H1 (cell line): ENCODE data around the gene C9orf50. TPM values are rescaled to one million over a fixed set of nuclear protein-coding genes. Genes with fewer than 3 reads are reported as not detected.
A peak's percentile ranks its signal among the peaks of the same experiment; 100 is the strongest.

Experiments
- CTCF ChIA-PET: fragments of 300-600 bp; sonication (Branson Sonifier 250); formaldehyde crosslinking; loops from one replicate; lab custom pipeline; 2021; ENCODE audit not compliant: partially characterized antibody; lab: Charles Lee
- POLR2A ChIA-PET: fragments of 300-600 bp; sonication (Branson Sonifier 250); formaldehyde crosslinking; loops from one replicate; lab custom pipeline; 2021; ENCODE audit warnings: inconsistent platforms; ENCODE audit not compliant: partially characterized antibody; lab: Charles Lee
- DNase-seq, 2 experiments: peaks; one replicate each; pipeline versions ENCODE4 v3.0.0 to v3.0.0-alpha.2; 2010 to 2022; ENCODE audit warnings: low spot score in 2 of 2, low read depth in 1 of 2, mixed read lengths in 1 of 2
- FAIRE-seq: peaks from 2 replicates; lab custom pipeline; 2011; peaks lifted over from hg19 to GRCh38; lab: Jason Lieb, UNC
- H2AFZ ChIP-seq: 2 replicates; pipeline ENCODE4 v1.8.1; 2012; ENCODE audit warnings: low read length, inconsistent platforms
- H2AK5ac ChIP-seq: 2 replicates; pipeline ENCODE4 v1.6.1; 2013; ENCODE audit warnings: low read depth, low read length
- H2BK120ac ChIP-seq: replicated peaks from 2 replicates; pipeline ENCODE3; 2013; ENCODE audit warnings: low read depth, low read length, inconsistent platforms
- H2BK12ac ChIP-seq: 2 replicates; pipeline ENCODE4 v1.6.1; 2013; ENCODE audit warnings: low read depth, low read length
- H2BK15ac ChIP-seq: 2 replicates; pipeline ENCODE4 v1.6.1; 2013; ENCODE audit warnings: low read length
- H2BK20ac ChIP-seq: 2 replicates; pipeline ENCODE4 v1.6.1; 2013; ENCODE audit warnings: low read length
- H2BK5ac ChIP-seq: 2 replicates; pipeline ENCODE4 v1.6.1; 2013; ENCODE audit warnings: low read depth, low read length
- H3K14ac ChIP-seq: 2 replicates; pipeline ENCODE4 v1.6.1; 2013; ENCODE audit warnings: inconsistent platforms; ENCODE audit not compliant: insufficient read length
- H3K18ac ChIP-seq: 2 replicates; pipeline ENCODE4 v1.6.1; 2013; ENCODE audit warnings: low read length; ENCODE audit errors: extremely low read depth
- H3K23ac ChIP-seq: 2 replicates; pipeline ENCODE4 v1.6.1; 2013; ENCODE audit warnings: inconsistent platforms; ENCODE audit not compliant: insufficient read length
- H3K23me2 ChIP-seq: 2 replicates; pipeline ENCODE4 v1.6.1; 2013; ENCODE audit warnings: low read depth, low read length
- H3K27ac ChIP-seq: 2 replicates; pipeline ENCODE4 v1.6.1; 2011; ENCODE audit warnings: low read depth, low read length, inconsistent platforms
- H3K27me3 ChIP-seq, 4 experiments: replicated peaks in 1 of 4; 1 replicate in 1 of 4; 2 replicates in 3 of 4; pipeline versions ENCODE4 v1.6.1 to v1.8.1; 2011 to 2013; ENCODE audit warnings: low read length in 3 of 4, mild to moderate bottlenecking in 3 of 4, inconsistent platforms in 2 of 4, mixed read lengths in 2 of 4, moderate library complexity in 1 of 4; ENCODE audit not compliant: control insufficient read depth in 3 of 4, insufficient read depth in 3 of 4; ENCODE audit errors: extremely low read depth in 1 of 4
- H3K36me3 ChIP-seq, 4 experiments: 2 replicates each; pipeline versions ENCODE4 v1.6.1 to v1.8.1; 2011 to 2013; ENCODE audit warnings: mild to moderate bottlenecking in 4 of 4, low read length in 3 of 4, moderate library complexity in 2 of 4, control low read depth in 1 of 4, inconsistent platforms in 1 of 4; ENCODE audit not compliant: insufficient read depth in 4 of 4, control insufficient read depth in 2 of 4
- H3K4ac ChIP-seq: replicated peaks from 2 replicates; pipeline ENCODE3; 2013; ENCODE audit warnings: low read length, low read depth, mixed read lengths, inconsistent platforms; ENCODE audit not compliant: insufficient read length
- H3K4me1 ChIP-seq, 4 experiments: replicated peaks in 1 of 4; 1 replicate in 1 of 4; 2 replicates in 3 of 4; pipeline versions ENCODE4 v1.6.1 to v1.8.1; 2011 to 2013; ENCODE audit warnings: low read length in 3 of 4, inconsistent platforms in 2 of 4, mixed read lengths in 1 of 4; ENCODE audit not compliant: insufficient read depth in 4 of 4, control insufficient read depth in 3 of 4
- H3K4me2 ChIP-seq, 2 experiments: 2 replicates each; pipeline versions ENCODE4 v1.6.1 to v1.8.1; 2011 to 2013; ENCODE audit warnings: low read depth in 2 of 2, low read length in 2 of 2, control low read depth in 1 of 2, inconsistent platforms in 1 of 2, mild to moderate bottlenecking in 1 of 2; ENCODE audit not compliant: insufficient read depth in 1 of 2
- H3K4me3 ChIP-seq, 4 experiments: fragments of 200-600, 300-600 bp in 1 of 4; sonication (generic), shearing (Covaris generic), sonication (Bioruptor Twin) in 1 of 4; 2 replicates each; pipeline versions ENCODE4 v1.5.1 to v1.8.1; 2011 to 2016; ENCODE audit warnings: low read length in 4 of 4, low read depth in 3 of 4, control low read depth in 2 of 4, inconsistent platforms in 2 of 4, mild to moderate bottlenecking in 2 of 4, mixed read lengths in 1 of 4, moderate library complexity in 1 of 4; ENCODE audit not compliant: insufficient read depth in 2 of 4; ENCODE audit errors: extremely low read depth in 1 of 4
- H3K56ac ChIP-seq: replicated peaks from 2 replicates; pipeline ENCODE3; 2013; ENCODE audit warnings: low read depth, mild to moderate bottlenecking, mixed read lengths, low read length, inconsistent platforms; ENCODE audit not compliant: insufficient read length
- H3K79me1 ChIP-seq: 2 replicates; pipeline ENCODE4 v1.6.1; 2013; ENCODE audit warnings: low read depth, low read length, control low read depth
- H3K79me2 ChIP-seq, 2 experiments: 2 replicates each; pipeline versions ENCODE4 v1.6.1 to v1.8.1; 2012 to 2013; ENCODE audit warnings: low read length in 2 of 2, mild to moderate bottlenecking in 2 of 2, inconsistent platforms in 1 of 2; ENCODE audit not compliant: insufficient read depth in 2 of 2, control insufficient read depth in 1 of 2
- H3K9ac ChIP-seq, 4 experiments: replicated peaks in 1 of 4; 1 replicate in 1 of 4; 2 replicates in 3 of 4; pipeline versions ENCODE4 v1.6.1 to v1.8.1; 2011 to 2013; ENCODE audit warnings: low read depth in 3 of 4, low read length in 3 of 4, control low read depth in 2 of 4, mild to moderate bottlenecking in 2 of 4, moderate library complexity in 2 of 4, inconsistent platforms in 1 of 4; ENCODE audit errors: extremely low read depth in 1 of 4
- H3K9me3 ChIP-seq, 2 experiments: 2 replicates each; pipeline versions ENCODE4 v1.6.1 to v1.8.1; 2012 to 2013; ENCODE audit warnings: mild to moderate bottlenecking in 2 of 2, moderate library complexity in 2 of 2, control low read depth in 1 of 2, inconsistent platforms in 1 of 2, low read depth in 1 of 2, low read length in 1 of 2, mixed read lengths in 1 of 2; ENCODE audit not compliant: insufficient read depth in 2 of 2
- H4K20me1 ChIP-seq, 2 experiments: replicated peaks in 1 of 2; 2 replicates each; pipeline versions ENCODE3 to v1.8.1; 2011 to 2013; ENCODE audit warnings: inconsistent platforms in 2 of 2, low read length in 2 of 2, mild to moderate bottlenecking in 1 of 2; ENCODE audit not compliant: insufficient read depth in 2 of 2, control insufficient read depth in 1 of 2
- H4K5ac ChIP-seq: 2 replicates; pipeline ENCODE4 v1.6.1; 2013; ENCODE audit warnings: low read length, low read depth, mixed read lengths, inconsistent platforms; ENCODE audit not compliant: insufficient read length
- H4K8ac ChIP-seq: 2 replicates; pipeline ENCODE4 v1.8.0; 2013; ENCODE audit warnings: mild to moderate bottlenecking, moderate library complexity, low read length, inconsistent platforms; ENCODE audit not compliant: insufficient read depth; ENCODE audit errors: extremely low read depth
- H4K91ac ChIP-seq: replicated peaks from 2 replicates; pipeline ENCODE3; 2013; ENCODE audit warnings: low read length, mixed read lengths, inconsistent platforms; ENCODE audit not compliant: insufficient read length
- EZH2 ChIP-seq: fragments of 200-600 bp; sonication (generic); IDR thresholded peaks from 2 replicates; pipeline ENCODE4 v1.7.1; 2012; ENCODE audit warnings: low read depth, mild to moderate bottlenecking, moderate library complexity, low read length, inconsistent platforms; ENCODE audit not compliant: severe bottlenecking
- GTF2F1 ChIP-seq: IDR thresholded peaks from 2 replicates; pipeline ENCODE4 v1.6.1; 2012; ENCODE audit warnings: low read depth, low read length, improper control_type of control experiment, borderline replicate concordance
- HDAC2 ChIP-seq, 2 experiments: fragments of 300-600 bp in 1 of 2; sonication (generic) in 1 of 2; IDR thresholded peaks; 2 replicates each; pipeline ENCODE4 v1.6.1; 2011 to 2012; ENCODE audit warnings: low read depth in 2 of 2, low read length in 2 of 2, mild to moderate bottlenecking in 2 of 2, moderate library complexity in 2 of 2, borderline replicate concordance in 1 of 2, inconsistent platforms in 1 of 2
- HDAC6 ChIP-seq: IDR thresholded peaks from one replicate; pipeline ENCODE4 v1.7.1; 2012; ENCODE audit warnings: low read depth, mild to moderate bottlenecking, inconsistent platforms, low read length, moderate library complexity
- JUND ChIP-seq: IDR thresholded peaks from 2 replicates; pipeline ENCODE4 v1.6.1; 2011; ENCODE audit warnings: mild to moderate bottlenecking, improper control_type of control experiment, low read length
- POLR2A ChIP-seq, 2 experiments: IDR thresholded peaks; 1 replicate in 1 of 2; 2 replicates in 1 of 2; pipeline ENCODE4 v1.6.1; 2011; ENCODE audit warnings: low read depth in 2 of 2, low read length in 2 of 2, mild to moderate bottlenecking in 2 of 2; ENCODE audit errors: control extremely low read depth in 1 of 2
- TBP ChIP-seq: IDR thresholded peaks from 2 replicates; pipeline ENCODE4 v1.6.1; 2011; ENCODE audit warnings: low read depth, low read length, improper control_type of control experiment
- WGBS, 2 experiments: shearing (Covaris generic) in 1 of 2; methylation state at CpG; one replicate each; pipeline versions ENCODE4 v1.1.6 to v1.1.7; 2013 to 2015; ENCODE audit warnings: low lambda C conversion rate in 2 of 2, mixed read lengths in 2 of 2, inconsistent platforms in 1 of 2, low coverage in 1 of 2, missing lambda C conversion rate in 1 of 2; ENCODE audit not compliant: insufficient replicate concordance in 2 of 2, insufficient coverage in 1 of 2, insufficient read length in 1 of 2; ENCODE audit errors: extremely low coverage in 1 of 2, missing lambda C conversion rate in 1 of 2; 5-methylcytosine and 5-hydroxymethylcytosine counted together
- polyA plus RNA-seq, 7 experiments: library from polyadenylated mRNA; depleted of rRNA in 3 of 7; stranded (reverse) in 5 of 7; unstranded in 2 of 7; fragments of >200 nt in 5 of 7; fragments of 200-250 nt in 2 of 7; gene quantifications; 1 replicate in 5 of 7; 2 replicates in 1 of 7; 4 replicates in 1 of 7; pipeline versions ENCODE4 v1.2.1 to v1.2.3, GENCODE V29; 2011 to 2013; ENCODE audit warnings: missing spikeins in 2 of 7, mixed read lengths in 2 of 7
- total RNA-seq: library from RNA; stranded (reverse); fragmentation: NEBNext Ultra II Directional; extraction: Animal tissue kit (Norgen Biotek cat#: 25700); gene quantifications from 2 replicates; pipeline ENCODE4 v1.2.1, GENCODE V29; 2021
- TF ChIP-seq, protein P1 (sequence below), 3 experiments: IDR thresholded peaks; 1 replicate in 2 of 3; 2 replicates in 1 of 3; pipeline versions ENCODE4 v1.5.1 to v1.6.1; 2011; ENCODE audit warnings: low read length in 3 of 3, mild to moderate bottlenecking in 3 of 3, inconsistent platforms in 2 of 3, low read depth in 1 of 3, moderate library complexity in 1 of 3; ENCODE audit not compliant: insufficient read depth in 1 of 3; ENCODE audit errors: control extremely low read depth in 1 of 3

C9orf50 gene
- total and polyA plus RNA-seq, 2 of the 8 experiments (the other 6 are each of a cell fraction or from before 2014, with no cell fraction given): not detected

DNA sequence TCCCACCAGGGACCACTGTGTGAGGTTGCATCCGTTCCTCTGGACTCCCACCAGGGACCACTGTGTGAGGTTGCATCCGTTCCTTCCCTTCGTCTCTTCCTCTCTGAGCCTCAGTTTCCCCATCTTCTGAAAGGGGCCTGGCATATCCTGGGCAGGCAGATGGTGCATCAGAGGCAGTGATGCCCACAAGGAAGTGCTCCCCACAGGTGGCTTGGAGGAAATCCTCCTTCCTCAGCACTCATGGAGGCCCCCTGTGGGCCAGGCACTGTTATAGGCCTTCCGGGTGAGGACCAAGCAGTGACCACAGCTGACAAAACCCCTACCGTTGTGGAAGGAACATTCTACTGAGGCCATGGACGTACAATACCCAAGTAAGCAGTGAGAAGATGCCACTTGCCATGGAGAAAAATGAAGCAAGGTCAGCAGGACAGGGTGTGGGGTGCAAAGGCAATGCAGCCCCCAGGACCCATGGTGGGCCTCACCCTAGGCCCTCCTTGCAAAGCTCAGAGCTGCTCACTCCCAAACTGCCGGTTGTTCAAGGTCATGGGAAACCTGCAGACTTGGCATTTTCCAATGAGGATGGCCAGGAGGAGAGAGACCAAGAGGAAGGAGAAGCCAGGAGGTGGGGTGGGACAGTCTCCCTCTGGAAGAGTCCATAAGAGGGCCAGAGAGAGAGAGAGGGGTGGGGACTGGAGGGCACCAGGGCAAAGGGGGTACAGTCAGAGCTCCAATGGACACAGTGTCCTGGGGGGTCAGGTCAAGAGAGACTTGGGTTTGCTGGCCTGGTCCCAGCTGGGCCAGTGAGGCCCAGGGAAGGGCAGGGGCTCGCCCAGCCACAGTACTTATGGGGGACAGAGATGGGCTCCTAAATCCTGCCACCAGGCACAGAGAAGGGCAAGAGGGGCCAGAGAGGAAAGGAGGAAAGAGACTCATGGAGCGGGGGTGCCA lies 51.1 kb downstream of the C9orf50 start:
- WGBS, 2 experiments: 72% methylated on average over 8 of the region's 9 CpGs; no CpG with 5 or more reads in 1 of the 2 experiments
- Histone ChIP-seq H3K4me1 (peaks cover 7 to 28% (median 17%) of the 10 kb centered on the region in 4 experiments), H2BK15ac (peak overlapping the region; percentile 1), H2BK5ac (peak overlapping the region; percentile 3; the same call in 1 of the 2 replicates), H2AK5ac (no peak overlapping the region), H4K8ac (no peak overlapping the region), H3K27me3 (peaks cover 0 to 5% (median 1%) of the 10 kb centered on the region in 4 experiments; a peak in 2 of 7 replicates), H3K9ac (no peak overlapping the region), H4K5ac (no peak overlapping the region), H4K91ac (peak overlapping the region; percentile 8), H3K23ac (no peak overlapping the region), H2AFZ (no peak overlapping the region), H4K20me1 (no peaks in the 10 kb centered on the region), H3K36me3 (no peaks in the 10 kb centered on the region), H3K79me1 (no peaks in the 10 kb centered on the region), H3K27ac (no peak overlapping the region), H3K4ac (peak overlapping the region; percentile 65), H3K79me2 (no peaks in the 10 kb centered on the region), H2BK120ac (no peak overlapping the region), H3K18ac (peak overlapping the region; percentile 87), H3K9me3 (peaks cover 0 to 3% of the 10 kb centered on the region in 2 experiments; a peak in 1 of 4 replicates), H3K23me2 (peaks cover 12% of the 10 kb centered on the region), H2BK12ac (peak overlapping the region; percentile 61; the same call in 1 of the 2 replicates), H3K4me3 (peak overlapping the region; percentile 16 to 63 (median 24); a peak in 5 of 8 replicates), H3K56ac (no peak overlapping the region), H3K14ac (no peak overlapping the region), H2BK20ac (peak overlapping the region; percentile 97), H3K4me2 (peak overlapping the region; percentile 46 to 83)
- DNase-seq (peak in 1 of 2 experiments; percentile 56), FAIRE-seq (no peak)
- CTCF ChIA-PET: interaction anchor here (0.6 to 7.2 kb wide), 18 partner anchors 9 to 427 kb away, joined by 3 to 37 read pairs (median 4); no protein-coding TSS in a partner anchor
- POLR2A ChIA-PET: interaction anchor here (0.7 to 2.3 kb wide), 9 partner anchors 8 to 392 kb away, joined by 3 to 18 read pairs (median 5); partner anchors contain the start of genes C9orf50 and IER5L
- TF ChIP-seq, protein P1, sequence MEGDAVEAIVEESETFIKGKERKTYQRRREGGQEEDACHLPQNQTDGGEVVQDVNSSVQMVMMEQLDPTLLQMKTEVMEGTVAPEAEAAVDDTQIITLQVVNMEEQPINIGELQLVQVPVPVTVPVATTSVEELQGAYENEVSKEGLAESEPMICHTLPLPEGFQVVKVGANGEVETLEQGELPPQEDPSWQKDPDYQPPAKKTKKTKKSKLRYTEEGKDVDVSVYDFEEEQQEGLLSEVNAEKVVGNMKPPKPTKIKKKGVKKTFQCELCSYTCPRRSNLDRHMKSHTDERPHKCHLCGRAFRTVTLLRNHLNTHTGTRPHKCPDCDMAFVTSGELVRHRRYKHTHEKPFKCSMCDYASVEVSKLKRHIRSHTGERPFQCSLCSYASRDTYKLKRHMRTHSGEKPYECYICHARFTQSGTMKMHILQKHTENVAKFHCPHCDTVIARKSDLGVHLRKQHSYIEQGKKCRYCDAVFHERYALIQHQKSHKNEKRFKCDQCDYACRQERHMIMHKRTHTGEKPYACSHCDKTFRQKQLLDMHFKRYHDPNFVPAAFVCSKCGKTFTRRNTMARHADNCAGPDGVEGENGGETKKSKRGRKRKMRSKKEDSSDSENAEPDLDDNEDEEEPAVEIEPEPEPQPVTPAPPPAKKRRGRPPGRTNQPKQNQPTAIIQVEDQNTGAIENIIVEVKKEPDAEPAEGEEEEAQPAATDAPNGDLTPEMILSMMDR (IDR thresholded peaks at IDR 0.05; ENCODE audit: control extremely low read depth in 1 of 3, insufficient read depth in 1 of 3, low read depth in 1 of 3, low read length in 3 of 3): peak; percentile 35 to 57 (median 48)
- no peak for TF ChIP-seq GTF2F1
- TF ChIP-seq HDAC2 (IDR thresholded peaks at IDR 0.05; ENCODE audit: borderline replicate concordance in 1 of 2, low read depth in 2 of 2, low read length in 2 of 2): no peak
- no peak for TF ChIP-seq POLR2A (IDR thresholded peaks at IDR 0.05; ENCODE audit: control extremely low read depth in 1 of 2, low read depth in 2 of 2, low read length in 2 of 2)
- no peak for TF ChIP-seq TBP
- TF ChIP-seq JUND: no peak
- no peak for TF ChIP-seq EZH2
- no peak for TF ChIP-seq HDAC6
